ENCODE results near the gene RFTN2.

GRCh38 chr2:197559681-197560080 is 115.7 kb downstream of the RFTN2 start:
- TF ChIP-seq CTCF (conservative IDR thresholded peaks at IDR 0.05; ENCODE audit: low read length) (no peak), EZH2phosphoT487 (IDR thresholded peaks at IDR 0.05; ENCODE audit: borderline replicate concordance, low read depth, low read length) (no peak)
